Gastrocnemius medialis (tissue), 4 donors: ENCODE measurements around the gene CRYL1. TPM values are rescaled to one million over a fixed set of nuclear protein-coding genes. Genes with fewer than 3 reads are reported as not detected.

Experiments used
- ATAC-seq, 2 donors: fragments of 150-250 bp; one replicate each; pipeline ENCODE4 v1.9.1; 2016
- DNase-seq, 2 donors: peaks; one replicate each; pipeline ENCODE4 v3.0.0-alpha.2; 2019
- H3K27ac ChIP-seq, 4 donors: fragments of 200-600 bp; sonication (generic); 1 replicate in 1 of 4; 2 replicates in 3 of 4; pipeline ENCODE4 v1.5.1; 2016 to 2018; ENCODE audit warnings: mild to moderate bottlenecking in 2 of 4, moderate library complexity in 1 of 4
- H3K27me3 ChIP-seq, 3 donors: fragments of 200-600 bp; sonication (generic) in 2 of 3; 1 replicate in 1 of 3; 2 replicates in 2 of 3; pipeline versions ENCODE4 v1.5.1 to v1.6.0; 2016 to 2019; ENCODE audit warnings: mild to moderate bottlenecking in 1 of 3, moderate library complexity in 1 of 3
- H3K36me3 ChIP-seq, 2 donors: fragments of 200-600 bp; sonication (generic) in 1 of 2; one replicate each; pipeline ENCODE4 v1.5.1; 2017 to 2018
- H3K4me1 ChIP-seq, 2 donors: fragments of 200-600 bp; sonication (generic) in 1 of 2; one replicate each; pipeline ENCODE4 v1.5.1; 2016 to 2017; ENCODE audit warnings: mild to moderate bottlenecking in 2 of 2
- H3K4me3 ChIP-seq, 4 donors: fragments of 200-600 bp; sonication (generic) in 3 of 4; 1 replicate in 1 of 4; 2 replicates in 3 of 4; pipeline ENCODE4 v1.5.1; 2016 to 2019; ENCODE audit warnings: mild to moderate bottlenecking in 2 of 4
- H3K9me3 ChIP-seq, 3 donors: fragments of 200-600 bp; sonication (generic) in 2 of 3; 1 replicate in 1 of 3; 2 replicates in 2 of 3; pipeline ENCODE4 v1.5.1; 2016 to 2019
- CTCF ChIP-seq, 5 experiments: fragments of 450-650 bp in 3 of 5; fragments of 200-600 bp in 2 of 5; sonication (generic) in 2 of 5; IDR thresholded peaks in 4 of 5; conservative IDR thresholded peaks in 1 of 5; 1 replicate in 4 of 5; 2 replicates in 1 of 5; pipeline ENCODE4 v1.5.1; 2016 to 2019; ENCODE audit warnings: antibody characterized with exemption in 5 of 5, mild to moderate bottlenecking in 3 of 5, moderate library complexity in 3 of 5
- POLR2A ChIP-seq, 2 donors: fragments of 450-650 bp; IDR thresholded peaks; one replicate each; pipeline ENCODE4 v1.6.1; 2017; ENCODE audit warnings: antibody characterized with exemption in 2 of 2, mild to moderate bottlenecking in 2 of 2, moderate library complexity in 2 of 2
- in situ Hi-C, 4 donors: fragments of 200-750 bp; cut with MboI; loops; one replicate each; pipeline versions ENCODE4 v1.15.0 to v1.8.0; 2017; ENCODE audit warnings: low sequenced_read_pairs in 4 of 4
- intact Hi-C: fragments of 100-400 bp; cut with DNase I; formaldehyde crosslinking; loops from one replicate; pipeline ENCODE4 v1.15.1; 2023; ENCODE audit warnings: low total_unique reads
- total RNA-seq, 4 donors: library from RNA; depleted of rRNA; stranded (reverse); fragments of >200 nt; gene quantifications; one replicate each; pipeline versions ENCODE4 v1.1.0 to v1.2.3, GENCODE V29; 2016

The CRYL1 gene
- total RNA-seq, 4 donors from 2014 or later: 11.0 to 17.4 (median 15.7) TPM

GRCh38 chr13:20414546-20415305 lies 110.9 kb downstream of the CRYL1 start:
- intact Hi-C loops (no loop called here), in situ Hi-C loops (no loop called here)
- H3K27me3 ChIP-seq: no peaks in the 10 kb centered on the region
- no peak overlapping the region for H3K4me3 ChIP-seq
- no peak overlapping the region for H3K27ac ChIP-seq
- DNase-seq (no peak), ATAC-seq (no peak)
- peaks cover 0 to 4% of the 10 kb centered on the region in 2 donors for H3K36me3 ChIP-seq
- H3K4me1 ChIP-seq: no peaks in the 10 kb centered on the region
- TF ChIP-seq CTCF (IDR thresholded peaks at IDR 0.05 in 4 of 5, conservative IDR thresholded peaks at IDR 0.05 in 1 of 5): no peak
- H3K9me3 ChIP-seq: no peaks in the 10 kb centered on the region

DNA sequence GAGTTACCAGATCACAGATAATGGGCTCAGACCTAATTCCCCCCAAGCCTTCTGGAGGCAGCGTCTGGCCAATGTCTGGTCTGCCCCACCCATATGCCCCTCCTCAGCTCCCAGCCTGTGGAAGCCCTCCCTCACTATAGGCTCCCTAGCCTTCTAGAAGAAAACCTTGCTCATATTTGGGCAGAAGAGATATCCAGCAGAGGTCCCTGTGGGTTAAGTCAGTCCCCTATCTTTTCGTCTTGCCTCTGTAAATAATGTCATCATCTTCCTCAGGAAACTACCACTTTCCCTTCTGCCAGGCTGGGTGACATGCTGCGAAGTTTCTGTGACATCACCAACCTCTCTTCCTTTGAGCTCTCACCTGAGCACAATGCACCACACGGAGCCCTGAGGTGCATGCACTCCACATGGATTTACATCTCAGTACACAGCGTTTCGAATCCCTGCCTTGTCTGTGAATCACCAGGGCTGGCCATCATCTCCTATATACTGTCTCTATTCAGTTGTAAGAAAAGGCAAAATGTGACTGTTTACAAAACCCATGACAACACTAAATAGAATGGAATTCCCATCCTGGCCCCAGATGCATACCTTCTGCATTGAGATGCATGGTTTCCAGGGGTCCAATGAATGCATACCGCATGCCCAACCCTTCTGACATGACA lies 112.8 kb downstream of the CRYL1 start:
- H3K27ac ChIP-seq: no peak overlapping the region
- H3K4me3 ChIP-seq: no peak overlapping the region
- ATAC-seq (no peak), DNase-seq (no peak)
- no peak for TF ChIP-seq POLR2A (IDR thresholded peaks at IDR 0.05)
- TF ChIP-seq CTCF (IDR thresholded peaks at IDR 0.05 in 4 of 5, conservative IDR thresholded peaks at IDR 0.05 in 1 of 5): no peak
- no peaks in the 10 kb centered on the region for H3K9me3 ChIP-seq
- H3K27me3 ChIP-seq: no peaks in the 10 kb centered on the region
- no peaks in the 10 kb centered on the region for H3K36me3 ChIP-seq
- no peaks in the 10 kb centered on the region for H3K4me1 ChIP-seq
- intact Hi-C loops (no loop called here), in situ Hi-C loops (no loop called here)

DNA sequence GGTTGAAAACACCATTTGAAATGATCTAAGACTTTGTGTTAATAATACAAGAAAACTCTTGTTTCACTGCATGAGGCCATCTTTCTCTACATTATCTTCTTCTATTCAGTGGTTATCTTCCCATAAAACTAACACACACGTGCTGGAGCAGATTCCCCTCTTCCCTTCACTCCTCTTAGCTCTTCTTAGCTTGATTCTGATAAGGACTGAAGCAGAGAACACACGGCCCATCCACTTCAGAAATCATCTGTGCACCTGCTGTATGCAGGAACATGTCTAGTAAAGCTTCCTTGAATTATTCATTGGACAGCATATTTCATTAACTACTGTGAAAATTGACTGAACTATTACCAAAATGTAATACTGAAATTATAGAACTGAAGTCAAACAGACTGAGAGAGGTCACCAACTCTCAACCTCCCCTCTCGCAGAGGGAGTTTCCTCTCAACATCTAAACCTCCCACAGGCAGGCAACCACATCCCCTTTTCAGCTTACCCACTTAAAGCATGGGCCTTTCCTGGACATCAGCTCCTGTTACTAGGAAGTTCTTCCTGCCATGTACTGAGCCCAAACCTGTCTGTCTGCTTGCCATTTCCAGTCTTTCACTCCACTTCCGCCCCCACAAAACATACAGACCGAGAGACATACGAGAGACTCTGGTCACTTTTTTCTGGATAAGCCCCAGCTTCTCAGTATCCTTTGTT lies 113.9 kb downstream of the CRYL1 start:
- H3K4me3 ChIP-seq: no peak overlapping the region
- no peaks in the 10 kb centered on the region for H3K36me3 ChIP-seq
- no peaks in the 10 kb centered on the region for H3K9me3 ChIP-seq
- in situ Hi-C loops: no loop called here
- intact Hi-C loops: no loop called here
- no peak for DNase-seq
- ATAC-seq: no peak
- H3K4me1 ChIP-seq: no peaks in the 10 kb centered on the region
- H3K27me3 ChIP-seq: no peaks in the 10 kb centered on the region
- H3K27ac ChIP-seq: no peak overlapping the region
- TF ChIP-seq POLR2A (IDR thresholded peaks at IDR 0.05) (no peak), CTCF (IDR thresholded peaks at IDR 0.05 in 4 of 5, conservative IDR thresholded peaks at IDR 0.05 in 1 of 5) (no peak)

DNA sequence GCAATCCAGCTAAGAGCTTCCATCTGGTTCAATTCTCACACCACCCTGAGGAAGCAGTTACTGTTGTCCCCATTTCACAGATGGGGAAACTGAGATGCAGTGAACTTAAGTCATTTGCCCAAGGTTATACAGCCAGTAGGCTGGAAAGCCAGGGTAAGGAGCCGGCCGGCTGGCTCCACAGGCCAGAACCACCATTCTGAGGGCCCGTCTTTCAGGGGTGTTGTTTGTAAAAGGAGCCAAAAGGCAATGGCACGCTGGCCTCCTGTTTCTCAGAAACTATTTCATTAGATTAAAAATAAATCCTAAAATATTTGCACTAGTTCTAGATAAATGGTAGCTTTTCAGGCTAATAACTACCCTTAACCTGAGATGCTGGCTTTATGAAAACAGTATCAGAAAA lies 114.9 kb downstream of the CRYL1 start:
- DNase-seq (no peak), ATAC-seq (no peak)
- in situ Hi-C loops: no loop called here
- H3K36me3 ChIP-seq: no peaks in the 10 kb centered on the region
- intact Hi-C loops: no loop called here
- TF ChIP-seq CTCF (IDR thresholded peaks at IDR 0.05 in 4 of 5, conservative IDR thresholded peaks at IDR 0.05 in 1 of 5) (no peak), POLR2A (IDR thresholded peaks at IDR 0.05) (no peak)
- H3K27ac ChIP-seq: no peak overlapping the region
- no peak overlapping the region for H3K4me3 ChIP-seq
- no peaks in the 10 kb centered on the region for H3K4me1 ChIP-seq
- no peaks in the 10 kb centered on the region for H3K9me3 ChIP-seq
- H3K27me3 ChIP-seq: no peaks in the 10 kb centered on the region
